H1 (cell line): ENCODE data around the gene CAMKK1. TPM values are rescaled to one million over a fixed set of nuclear protein-coding genes. Genes with fewer than 3 reads are reported as not detected.

Source experiments
- BCL11A ChIP-seq, 2 experiments: IDR thresholded peaks; one replicate each; pipeline ENCODE4 v1.6.1; 2011; ENCODE audit warnings: low read depth in 2 of 2, low read length in 2 of 2, mild to moderate bottlenecking in 2 of 2
- CTBP2 ChIP-seq: IDR thresholded peaks from 2 replicates; pipeline ENCODE4 v1.7.0; 2011; ENCODE audit warnings: borderline replicate concordance, mild to moderate bottlenecking, moderate library complexity, mixed read lengths, low read length; ENCODE audit not compliant: insufficient read depth, insufficient read length
- JUND ChIP-seq: IDR thresholded peaks from 2 replicates; pipeline ENCODE4 v1.6.1; 2011; ENCODE audit warnings: mild to moderate bottlenecking, improper control_type of control experiment, low read length
- SP4 ChIP-seq: IDR thresholded peaks from 2 replicates; pipeline ENCODE4 v1.6.1; 2012; ENCODE audit warnings: low read length, inconsistent platforms
- SUZ12 ChIP-seq: fragments of 200-600 bp; sonication (generic); IDR thresholded peaks from 2 replicates; pipeline ENCODE4 v1.6.1; 2012; ENCODE audit warnings: mild to moderate bottlenecking, inconsistent platforms, low read length, moderate library complexity, mixed read lengths
- polyA plus RNA-seq, 7 experiments: library from polyadenylated mRNA; depleted of rRNA in 3 of 7; stranded (reverse) in 5 of 7; unstranded in 2 of 7; fragments of >200 nt in 5 of 7; fragments of 200-250 nt in 2 of 7; gene quantifications; 1 replicate in 5 of 7; 2 replicates in 1 of 7; 4 replicates in 1 of 7; pipeline versions ENCODE4 v1.2.1 to v1.2.3, GENCODE V29; 2011 to 2013; ENCODE audit warnings: missing spikeins in 2 of 7, mixed read lengths in 2 of 7
- total RNA-seq: library from RNA; stranded (reverse); fragmentation: NEBNext Ultra II Directional; extraction: Animal tissue kit (Norgen Biotek cat#: 25700); gene quantifications from 2 replicates; pipeline ENCODE4 v1.2.1, GENCODE V29; 2021

Gene CAMKK1
- total and polyA plus RNA-seq, 2 of the 8 experiments (the other 6 are each of a cell fraction or from before 2014, with no cell fraction given) = 7.1 to 7.6 TPM

- TF ChIP-seq SUZ12 (no peak), SP4 (no peak), CTBP2 (no peak), BCL11A (IDR thresholded peaks at IDR 0.05; ENCODE audit: low read depth in 2 of 2, low read length in 2 of 2) (no peak), JUND (no peak)
Observed at GRCh38 chr17:3867106-3867505, 25.7 kb downstream of the CAMKK1 start (continued).
